Measurements from ENCODE around the gene NUP98.
A peak's percentile ranks its signal among the peaks of the same experiment; 100 is the strongest.

NUP98 gene

GRCh38 chr11:3840004-3840869 is 42.9 kb upstream of the NUP98 start:
- no peak for DNase-seq (ENCODE audit: low spot score)
- TF ChIP-seq CTCF (IDR thresholded peaks at IDR 0.05), result no peak
- Histone ChIP-seq H3K27ac (peak overlapping the region; percentile 89 to 99), H3K4me3 (peak overlapping the region; percentile 91)

DNA sequence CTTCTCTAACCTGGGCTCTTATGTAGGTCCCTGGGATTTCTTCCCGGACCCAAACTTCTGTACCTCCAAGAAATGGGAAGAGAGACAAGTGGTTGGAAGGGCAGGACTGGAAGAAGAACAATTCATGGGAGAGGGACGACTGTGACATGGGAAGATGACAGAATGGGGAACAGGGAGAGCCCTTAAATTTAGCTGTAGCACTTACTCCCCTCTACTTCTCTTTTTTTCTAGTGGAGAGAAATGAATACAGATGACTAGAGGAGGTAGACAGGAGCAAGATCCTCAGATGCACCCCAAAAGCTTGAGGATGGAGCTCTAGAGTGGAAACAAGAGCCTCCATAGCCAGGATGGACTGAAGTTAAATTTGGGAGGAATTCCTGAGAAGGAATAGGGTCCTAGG is 41.1 kb upstream of the NUP98 start:
- H3K4me3 ChIP-seq, result peak overlapping the region; percentile 91
- peak overlapping the region in 1 of 2 donors; percentile 99 for H3K27ac ChIP-seq
- TF ChIP-seq CTCF (IDR thresholded peaks at IDR 0.05), result no peak
- no peak for DNase-seq (ENCODE audit: low spot score)

DNA sequence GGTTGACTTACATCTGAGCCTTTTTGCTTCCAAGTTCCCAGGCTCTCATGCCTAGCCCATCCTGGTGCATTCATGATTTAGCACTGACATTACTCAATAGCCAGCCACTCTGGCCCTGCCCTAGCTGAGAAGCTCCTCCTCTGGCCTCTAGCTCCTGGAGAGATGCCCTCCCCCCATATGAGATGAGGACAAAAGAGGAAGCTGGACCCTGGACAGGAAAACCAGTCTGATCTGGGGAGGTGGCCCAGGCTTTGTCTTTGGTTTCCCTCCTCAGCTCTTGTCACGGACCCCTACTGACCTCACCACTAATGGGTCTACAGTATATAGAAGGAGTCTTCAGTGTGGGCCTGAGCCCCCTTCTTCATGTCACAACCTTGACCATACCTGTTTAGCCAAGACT is 40.4 kb upstream of the NUP98 start:
- Histone ChIP-seq H3K27ac (peak overlapping the region in 1 of 2 donors; percentile 69), H3K4me3 (peak overlapping the region; percentile 42)
- no peak for TF ChIP-seq CTCF (IDR thresholded peaks at IDR 0.05)
- DNase-seq (ENCODE audit: low spot score), result no peak

DNA sequence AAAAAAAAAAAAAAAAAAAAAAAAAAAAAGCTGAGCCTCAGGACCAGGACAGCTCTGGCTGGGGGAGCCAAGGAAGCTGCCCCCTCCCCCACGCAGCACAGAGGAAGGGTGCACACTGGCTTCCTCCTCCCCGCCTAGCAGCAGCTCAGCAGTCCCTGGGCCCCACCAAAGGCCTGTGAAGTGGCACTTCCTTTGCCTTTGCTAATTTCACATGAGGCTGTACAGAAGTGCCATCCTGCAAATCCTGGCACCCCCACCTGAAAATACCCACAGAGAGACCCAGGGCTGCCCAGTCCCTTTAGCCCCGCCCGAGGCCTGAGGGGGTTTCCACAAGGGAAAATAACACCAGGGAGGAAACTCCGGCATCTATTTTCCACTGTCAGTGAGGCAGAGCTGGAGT is 39.5 kb upstream of the NUP98 start:
- TF ChIP-seq CTCF (IDR thresholded peaks at IDR 0.05), result no peak
- peak overlapping the region; percentile 42 for H3K4me3 ChIP-seq
- peak overlapping the region in 1 of 2 donors; percentile 69 for H3K27ac ChIP-seq
- no peak for DNase-seq (ENCODE audit: low spot score)

GRCh38 chr11:3835751-3836150 is 38.4 kb upstream of the NUP98 start:
- peak overlapping the region in 1 of 2 donors; percentile 64 for H3K27ac ChIP-seq

DNA sequence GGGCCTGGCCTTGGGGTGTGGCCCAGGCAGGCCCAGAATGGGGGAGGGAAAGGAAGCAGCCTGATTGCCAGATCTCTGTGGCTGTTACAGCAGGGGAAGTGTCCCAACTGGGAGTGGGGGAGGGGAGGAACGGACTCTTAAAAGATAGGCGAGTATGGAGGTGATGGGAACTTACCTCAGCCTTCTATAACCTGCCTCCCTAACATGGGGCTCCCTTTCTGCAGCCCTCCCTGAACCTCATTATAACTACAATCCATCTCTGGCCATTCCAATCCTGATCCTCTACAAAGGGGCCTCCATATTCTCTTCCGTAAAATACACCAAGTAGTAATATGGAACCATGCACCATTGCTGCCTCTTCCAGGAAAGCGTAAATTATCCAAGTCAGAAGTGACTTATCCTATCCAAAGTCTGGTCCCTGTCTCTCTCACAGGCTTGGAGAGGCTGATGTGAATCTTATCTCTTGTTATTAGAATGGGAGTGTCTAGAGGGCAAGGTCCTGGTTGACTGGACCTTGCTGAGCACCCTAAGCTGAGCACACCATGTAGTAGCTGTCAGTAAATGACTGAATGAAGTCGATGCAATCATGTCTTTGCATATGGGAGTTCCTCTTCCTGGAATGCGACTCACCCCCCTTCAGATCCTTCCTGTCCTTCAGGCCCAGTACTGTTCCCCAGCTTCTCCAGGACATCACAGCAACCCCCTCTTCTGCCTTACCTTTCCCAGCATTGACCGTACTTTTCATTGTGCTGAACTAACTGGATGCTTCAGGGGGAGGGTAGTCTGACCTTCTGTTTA is 37.5 kb upstream of the NUP98 start:
- peak overlapping the region; percentile 7 for H3K4me3 ChIP-seq
- no peak for DNase-seq (ENCODE audit: low spot score)
- TF ChIP-seq CTCF (IDR thresholded peaks at IDR 0.05), result no peak
- peak overlapping the region in 1 of 2 donors; percentile 64 for H3K27ac ChIP-seq

More at GRCh38 chr11:3835751-3836150, 38.4 kb upstream of the NUP98 start:
- H3K4me3 ChIP-seq, result no peak overlapping the region
- TF ChIP-seq CTCF (IDR thresholded peaks at IDR 0.05), result no peak
- DNase-seq (ENCODE audit: low spot score), result no peak
